Endothelial cell of umbilical vein (primary cell): ENCODE results near the gene SLC39A9. TPM values are rescaled to one million over a fixed set of nuclear protein-coding genes. Genes with fewer than 3 reads are reported as not detected.

ENCODE experiments used
- BruUV-seq: library from RNA; stranded (reverse); fragments of 400-500 nt; replicated peaks from 2 replicates; lab custom pipeline; 2021; lab: Mats Ljungman, UMichigan
- CTCF ChIA-PET: fragments of 300-600, 350-600 bp; sonication (Branson Sonifier 250); formaldehyde crosslinking; loops from one replicate; lab custom pipeline; 2021; ENCODE audit warnings: antibody characterized with exemption, inconsistent platforms; lab: Charles Lee
- POLR2A ChIA-PET: fragments of 300-600, 350-600 bp; sonication (Branson Sonifier 250); formaldehyde crosslinking; loops from one replicate; lab custom pipeline; 2021; ENCODE audit warnings: antibody characterized with exemption, inconsistent platforms; lab: Charles Lee
- DNase-seq: peaks from one replicate; pipeline ENCODE4 v3.0.0-alpha.2; 2011; ENCODE audit warnings: low read depth, low spot score
- FAIRE-seq: peaks from 2 replicates; lab custom pipeline; 2011; peaks lifted over from hg19 to GRCh38; lab: Jason Lieb, UNC
- H2AFZ ChIP-seq: 2 replicates; pipeline ENCODE4 v1.6.0; 2012; ENCODE audit warnings: low read depth, low read length, control low read depth, inconsistent platforms
- H3K27ac ChIP-seq: 2 replicates; pipeline ENCODE4 v1.5.1; 2011; ENCODE audit warnings: low read depth, mild to moderate bottlenecking, control low read depth, low read length, moderate library complexity; ENCODE audit not compliant: insufficient read depth
- H3K27me3 ChIP-seq, 2 experiments: 2 replicates each; pipeline versions ENCODE4 v1.6.0 to v1.6.1; 2011; ENCODE audit warnings: low read length in 2 of 2, mixed read lengths in 1 of 2; ENCODE audit not compliant: control insufficient read depth in 2 of 2, insufficient read depth in 2 of 2
- H3K36me3 ChIP-seq, 2 experiments: 2 replicates in 1 of 2; 3 replicates in 1 of 2; pipeline ENCODE4 v1.5.1; 2011; ENCODE audit warnings: low read length in 2 of 2, mild to moderate bottlenecking in 1 of 2, moderate library complexity in 1 of 2; ENCODE audit not compliant: control insufficient read depth in 2 of 2, insufficient read depth in 2 of 2; ENCODE audit errors: extremely low read depth in 1 of 2
- H3K4me1 ChIP-seq: 3 replicates; pipeline ENCODE4 v1.5.1; 2011; ENCODE audit warnings: mild to moderate bottlenecking, low read length; ENCODE audit not compliant: control insufficient read depth, insufficient read depth; ENCODE audit errors: extremely low read depth
- H3K4me2 ChIP-seq: 2 replicates; pipeline ENCODE4 v1.6.1; 2011; ENCODE audit warnings: low read length, control low read depth, mixed read lengths; ENCODE audit not compliant: insufficient read depth
- H3K4me3 ChIP-seq, 3 experiments: fragments of 200-600 bp in 1 of 3; sonication (generic), shearing (Covaris generic) in 1 of 3; replicated peaks in 1 of 3; 2 replicates each; pipeline ENCODE4 v1.5.1; 2011 to 2016; ENCODE audit warnings: control low read depth in 3 of 3, low read length in 3 of 3, mild to moderate bottlenecking in 2 of 3, inconsistent platforms in 1 of 3, low read depth in 1 of 3, moderate library complexity in 1 of 3; ENCODE audit not compliant: insufficient read depth in 1 of 3
- H3K79me2 ChIP-seq: 2 replicates; pipeline ENCODE4 v1.6.0; 2012; ENCODE audit warnings: low read length, inconsistent platforms; ENCODE audit not compliant: control insufficient read depth, insufficient read depth
- H3K9ac ChIP-seq: replicated peaks from 2 replicates; pipeline ENCODE3; 2011; ENCODE audit warnings: low read length, control low read depth; ENCODE audit not compliant: insufficient read depth; ENCODE audit errors: extremely low read depth
- H3K9me1 ChIP-seq: replicated peaks from 3 replicates; pipeline ENCODE4 v1.6.0; 2011; ENCODE audit warnings: mild to moderate bottlenecking, low read length; ENCODE audit not compliant: control insufficient read depth, insufficient read depth; ENCODE audit errors: extremely low read depth
- H3K9me3 ChIP-seq: replicated peaks from 2 replicates; pipeline ENCODE4 v1.5.1; 2012; ENCODE audit warnings: low read length, inconsistent platforms; ENCODE audit not compliant: control insufficient read depth, insufficient read depth
- H4K20me1 ChIP-seq: replicated peaks from 2 replicates; pipeline ENCODE3; 2011; ENCODE audit warnings: mild to moderate bottlenecking, low read length; ENCODE audit not compliant: control insufficient read depth, insufficient read depth; ENCODE audit errors: extremely low read depth
- EZH2 ChIP-seq: IDR thresholded peaks from 2 replicates; pipeline ENCODE4 v1.6.1; 2012; ENCODE audit warnings: borderline replicate concordance, low read depth, mild to moderate bottlenecking, moderate library complexity, low read length, inconsistent platforms; ENCODE audit not compliant: severe bottlenecking
- FOS ChIP-seq: IDR thresholded peaks from 2 replicates; pipeline ENCODE4 v1.6.1; 2011; ENCODE audit warnings: mild to moderate bottlenecking, low read length, moderate library complexity, borderline replicate concordance; ENCODE audit not compliant: insufficient read depth
- GATA2 ChIP-seq: IDR thresholded peaks from 2 replicates; pipeline ENCODE4 v1.7.0; 2011; ENCODE audit warnings: low read depth, mild to moderate bottlenecking, moderate library complexity, mixed read lengths, low read length; ENCODE audit not compliant: insufficient read length, insufficient read depth
- JUN ChIP-seq: IDR thresholded peaks from 2 replicates; pipeline ENCODE4 v1.6.1; 2011; ENCODE audit warnings: borderline replicate concordance, low read depth; ENCODE audit not compliant: insufficient read length, insufficient read depth
- MYC ChIP-seq: IDR thresholded peaks from one replicate; pipeline ENCODE4 v1.6.1; 2011; ENCODE audit warnings: mild to moderate bottlenecking, low read depth, low read length
- POLR2A ChIP-seq: IDR thresholded peaks from 2 replicates; pipeline ENCODE4 v1.6.1; 2012; ENCODE audit warnings: low read depth, mild to moderate bottlenecking, control low read depth, low read length
- POLR2AphosphoS5 ChIP-seq: IDR thresholded peaks from 2 replicates; pipeline ENCODE4 v1.6.1; 2012; ENCODE audit warnings: low read depth, mild to moderate bottlenecking, control low read depth, low read length, moderate library complexity; ENCODE audit not compliant: insufficient read depth
- dilution Hi-C: fragments of 300-500 bp; cut with MboI; formaldehyde crosslinking; loops from one replicate; pipeline ENCODE4 v1.15.0; 2019; ENCODE audit warnings: low sequenced_read_pairs; ENCODE audit not compliant: extremely low pct_ligation_motif_present
- intact Hi-C: fragments of 100-400 bp; cut with micrococcal nuclease; formaldehyde crosslinking; loops from one replicate; pipeline ENCODE4 v1.10.0; 2022
- polyA plus RNA-seq, 4 experiments: library from polyadenylated mRNA; depleted of rRNA in 3 of 4; stranded (reverse) in 3 of 4; unstranded in 1 of 4; fragments of >200 nt; gene quantifications; 2 replicates each; pipeline versions ENCODE4 v1.2.1 to v1.2.3, GENCODE V29; 2011 to 2012; ENCODE audit warnings: missing spikeins in 1 of 4
- total RNA-seq: library from RNA; stranded (reverse); gene quantifications from 2 replicates; pipeline ENCODE4 v1.2.3, GENCODE V29; 2021
- TF ChIP-seq, protein P1 (sequence below), 2 donors: IDR thresholded peaks; 1 replicate in 1 of 2; 2 replicates in 1 of 2; pipeline ENCODE4 v1.5.1; 2011; ENCODE audit warnings: low read length in 2 of 2, mild to moderate bottlenecking in 2 of 2, moderate library complexity in 2 of 2, control low read depth in 1 of 2, inconsistent platforms in 1 of 2, low read depth in 1 of 2; ENCODE audit not compliant: insufficient read depth in 1 of 2; ENCODE audit errors: extremely low read depth in 1 of 2
- TF ChIP-seq, protein P2 (sequence below): IDR thresholded peaks from 2 replicates; pipeline ENCODE4 v1.6.1; 2011; ENCODE audit not compliant: insufficient read depth, insufficient read length

The SLC39A9 gene
- total and polyA plus RNA-seq, 2 donors (not counting 3 experiments of a cell fraction or from before 2014, with no cell fraction given) = 39.8 to 55.2 TPM

DNA sequence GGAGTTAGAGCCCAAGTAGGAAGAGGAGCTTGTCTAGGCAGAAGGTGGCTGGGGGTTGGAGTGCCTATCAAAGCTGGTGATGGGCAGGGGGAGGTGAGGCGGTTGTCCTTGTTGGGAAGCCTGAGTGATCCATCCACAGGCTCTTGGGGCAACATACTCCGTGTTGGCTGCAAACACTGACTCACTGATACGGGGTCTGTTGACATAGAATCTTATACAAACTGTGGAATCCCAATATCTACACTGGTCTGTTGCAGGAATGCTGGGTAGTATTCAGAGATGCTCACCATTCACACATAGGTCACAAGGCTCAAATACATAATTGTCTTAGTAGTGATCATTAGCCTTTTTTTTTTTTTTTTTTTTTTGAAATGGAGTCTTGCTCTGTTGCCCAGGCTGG, 26.3 kb upstream of the SLC39A9 start:
- H3K9me3 ChIP-seq = no peaks in the 10 kb centered on the region
- FAIRE-seq = no peak
- H3K36me3 ChIP-seq = peaks cover 3 to 8% of the 10 kb centered on the region in 2 experiments
- CTCF ChIA-PET = no interaction called here
- H3K27me3 ChIP-seq = no peaks in the 10 kb centered on the region
- no peaks in the 10 kb centered on the region for H4K20me1 ChIP-seq
- H3K4me2 ChIP-seq = no peak overlapping the region
- no peak overlapping the region for H3K9ac ChIP-seq
- DNase-seq = no peak
- no peak overlapping the region for H3K27ac ChIP-seq
- dilution Hi-C loops = no loop called here
- no peak overlapping the region for H2AFZ ChIP-seq
- no peaks in the 10 kb centered on the region for H3K79me2 ChIP-seq
- BruUV-seq = no TSS peak
- no peaks in the 10 kb centered on the region for H3K4me1 ChIP-seq
- no peaks in the 10 kb centered on the region for H3K9me1 ChIP-seq
- POLR2A ChIA-PET = no interaction called here
- intact Hi-C loops = no loop called here
- H3K4me3 ChIP-seq = no peak overlapping the region
- TF ChIP-seq, protein P1, sequence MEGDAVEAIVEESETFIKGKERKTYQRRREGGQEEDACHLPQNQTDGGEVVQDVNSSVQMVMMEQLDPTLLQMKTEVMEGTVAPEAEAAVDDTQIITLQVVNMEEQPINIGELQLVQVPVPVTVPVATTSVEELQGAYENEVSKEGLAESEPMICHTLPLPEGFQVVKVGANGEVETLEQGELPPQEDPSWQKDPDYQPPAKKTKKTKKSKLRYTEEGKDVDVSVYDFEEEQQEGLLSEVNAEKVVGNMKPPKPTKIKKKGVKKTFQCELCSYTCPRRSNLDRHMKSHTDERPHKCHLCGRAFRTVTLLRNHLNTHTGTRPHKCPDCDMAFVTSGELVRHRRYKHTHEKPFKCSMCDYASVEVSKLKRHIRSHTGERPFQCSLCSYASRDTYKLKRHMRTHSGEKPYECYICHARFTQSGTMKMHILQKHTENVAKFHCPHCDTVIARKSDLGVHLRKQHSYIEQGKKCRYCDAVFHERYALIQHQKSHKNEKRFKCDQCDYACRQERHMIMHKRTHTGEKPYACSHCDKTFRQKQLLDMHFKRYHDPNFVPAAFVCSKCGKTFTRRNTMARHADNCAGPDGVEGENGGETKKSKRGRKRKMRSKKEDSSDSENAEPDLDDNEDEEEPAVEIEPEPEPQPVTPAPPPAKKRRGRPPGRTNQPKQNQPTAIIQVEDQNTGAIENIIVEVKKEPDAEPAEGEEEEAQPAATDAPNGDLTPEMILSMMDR (IDR thresholded peaks at IDR 0.05; ENCODE audit: extremely low read depth in 1 of 2, insufficient read depth in 1 of 2, low read depth in 1 of 2, low read length in 2 of 2) = no peak
- TF ChIP-seq JUN = no peak
- no peak for TF ChIP-seq MYC
- TF ChIP-seq, protein P2, sequence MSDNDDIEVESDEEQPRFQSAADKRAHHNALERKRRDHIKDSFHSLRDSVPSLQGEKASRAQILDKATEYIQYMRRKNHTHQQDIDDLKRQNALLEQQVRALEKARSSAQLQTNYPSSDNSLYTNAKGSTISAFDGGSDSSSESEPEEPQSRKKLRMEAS = no peak
- no peak for TF ChIP-seq POLR2A
- TF ChIP-seq EZH2 = no peak
- TF ChIP-seq FOS = no peak
- TF ChIP-seq POLR2AphosphoS5 = no peak
- TF ChIP-seq GATA2 = no peak
